ENCODE measurements around the gene DHRS3.

DNA sequence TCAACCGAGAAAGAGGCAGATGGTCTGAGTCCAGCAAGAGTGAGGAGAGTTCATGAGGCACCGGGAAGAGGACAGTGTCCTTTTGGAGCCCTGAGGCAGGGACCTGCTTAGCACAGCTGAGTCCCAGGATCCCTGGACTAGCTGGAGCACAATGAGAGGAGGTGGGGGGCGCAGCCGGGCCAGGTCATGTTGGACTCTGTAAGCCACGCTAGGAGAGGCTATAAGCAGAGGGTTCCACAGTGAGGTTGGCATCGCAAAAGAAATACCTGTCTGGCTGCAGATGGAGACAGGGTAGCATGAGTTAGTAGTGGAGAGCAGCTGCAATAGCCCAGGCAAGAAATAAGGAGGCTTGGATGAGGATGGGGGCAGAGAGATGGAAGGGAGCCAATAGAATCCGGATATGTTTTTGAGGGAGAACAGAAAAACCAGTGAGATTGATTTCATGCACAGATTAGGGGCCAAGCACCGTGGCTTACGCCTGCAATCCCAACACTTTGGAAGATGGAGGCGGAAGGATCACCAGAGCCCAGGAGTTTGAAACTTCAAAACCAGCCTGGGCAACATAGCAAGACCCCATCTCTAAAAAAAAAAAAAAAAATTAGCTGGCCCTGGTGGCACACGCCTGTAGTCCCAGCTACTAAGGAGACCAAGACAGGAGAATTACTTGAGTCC lies 98.2 kb downstream of the DHRS3 start:
- TF ChIP-seq POLR2AphosphoS5 (IDR thresholded peaks at IDR 0.05; ENCODE audit: low read depth, low read length) (no peak), TAF1 (IDR thresholded peaks at IDR 0.05; ENCODE audit: borderline replicate concordance, insufficient read depth, low read length) (no peak)
- TF ChIP-seq, protein P1, sequence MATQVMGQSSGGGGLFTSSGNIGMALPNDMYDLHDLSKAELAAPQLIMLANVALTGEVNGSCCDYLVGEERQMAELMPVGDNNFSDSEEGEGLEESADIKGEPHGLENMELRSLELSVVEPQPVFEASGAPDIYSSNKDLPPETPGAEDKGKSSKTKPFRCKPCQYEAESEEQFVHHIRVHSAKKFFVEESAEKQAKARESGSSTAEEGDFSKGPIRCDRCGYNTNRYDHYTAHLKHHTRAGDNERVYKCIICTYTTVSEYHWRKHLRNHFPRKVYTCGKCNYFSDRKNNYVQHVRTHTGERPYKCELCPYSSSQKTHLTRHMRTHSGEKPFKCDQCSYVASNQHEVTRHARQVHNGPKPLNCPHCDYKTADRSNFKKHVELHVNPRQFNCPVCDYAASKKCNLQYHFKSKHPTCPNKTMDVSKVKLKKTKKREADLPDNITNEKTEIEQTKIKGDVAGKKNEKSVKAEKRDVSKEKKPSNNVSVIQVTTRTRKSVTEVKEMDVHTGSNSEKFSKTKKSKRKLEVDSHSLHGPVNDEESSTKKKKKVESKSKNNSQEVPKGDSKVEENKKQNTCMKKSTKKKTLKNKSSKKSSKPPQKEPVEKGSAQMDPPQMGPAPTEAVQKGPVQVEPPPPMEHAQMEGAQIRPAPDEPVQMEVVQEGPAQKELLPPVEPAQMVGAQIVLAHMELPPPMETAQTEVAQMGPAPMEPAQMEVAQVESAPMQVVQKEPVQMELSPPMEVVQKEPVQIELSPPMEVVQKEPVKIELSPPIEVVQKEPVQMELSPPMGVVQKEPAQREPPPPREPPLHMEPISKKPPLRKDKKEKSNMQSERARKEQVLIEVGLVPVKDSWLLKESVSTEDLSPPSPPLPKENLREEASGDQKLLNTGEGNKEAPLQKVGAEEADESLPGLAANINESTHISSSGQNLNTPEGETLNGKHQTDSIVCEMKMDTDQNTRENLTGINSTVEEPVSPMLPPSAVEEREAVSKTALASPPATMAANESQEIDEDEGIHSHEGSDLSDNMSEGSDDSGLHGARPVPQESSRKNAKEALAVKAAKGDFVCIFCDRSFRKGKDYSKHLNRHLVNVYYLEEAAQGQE (IDR thresholded peaks at IDR 0.05; ENCODE audit: insufficient read depth in 1 of 2, low read depth in 2 of 2, low read length in 2 of 2): no peak
